Naive thymus-derived CD8-positive, alpha-beta T cell (primary cell): ENCODE results near the gene CYLD. TPM values are rescaled to one million over a fixed set of nuclear protein-coding genes. Genes with fewer than 3 reads are reported as not detected.

Source experiments
- ATAC-seq, 2 donors: fragments of 150-1000 bp; cut with Tn5 transposase in 1 of 2; sonication (Bioruptor Pico), chemical (Tn5 transposase) in 1 of 2; 1 replicate in 1 of 2; 2 replicates in 1 of 2; pipeline ENCODE4 v1.10.0; 2021; ENCODE audit warnings: mild to moderate bottlenecking in 2 of 2, moderate library complexity in 2 of 2
- POLR2A ChIA-PET: fragments of 350-600 bp; sonication (Branson Sonifier 250); formaldehyde crosslinking; loops from one replicate; lab custom pipeline; 2021; ENCODE audit warnings: antibody characterized with exemption; lab: Charles Lee
- DNase-seq, 10 donors: peaks; one replicate each; pipeline versions ENCODE4 v3.0.0 to v3.0.0-alpha.2; 2020 to 2022
- H3K27ac Mint-ChIP-seq, 10 donors: one replicate each; pipeline ENCODE4 v1.8.0; 2020 to 2022; ENCODE audit warnings: mild to moderate bottlenecking in 10 of 10, mixed read lengths in 10 of 10, moderate library complexity in 4 of 10, inconsistent platforms in 1 of 10
- H3K27me3 Mint-ChIP-seq, 5 donors: one replicate each; pipeline ENCODE4 v1.8.0; 2021 to 2022; ENCODE audit warnings: mixed read lengths in 5 of 5
- H3K36me3 Mint-ChIP-seq, 3 donors: one replicate each; pipeline ENCODE4 v1.8.0; 2020 to 2022; ENCODE audit warnings: mixed read lengths in 3 of 3, mild to moderate bottlenecking in 2 of 3, inconsistent platforms in 1 of 3
- H3K4me1 Mint-ChIP-seq, 4 donors: one replicate each; pipeline ENCODE4 v1.8.0; 2021 to 2022; ENCODE audit warnings: mixed read lengths in 4 of 4
- H3K4me3 Mint-ChIP-seq, 10 donors: one replicate each; pipeline ENCODE4 v1.8.0; 2020 to 2022; ENCODE audit warnings: mild to moderate bottlenecking in 10 of 10, mixed read lengths in 10 of 10, moderate library complexity in 6 of 10, inconsistent platforms in 1 of 10
- H3K9me3 Mint-ChIP-seq, 9 donors: one replicate each; pipeline ENCODE4 v1.8.0; 2020 to 2022; ENCODE audit warnings: mixed read lengths in 9 of 9, mild to moderate bottlenecking in 3 of 9, inconsistent platforms in 1 of 9, moderate library complexity in 1 of 9
- polyA plus RNA-seq, 3 donors: library from polyadenylated mRNA; unstranded; fragments of 300-500 nt; fragmentation: Illumina TruSeq; gene quantifications; one replicate each; pipeline ENCODE4 v1.2.3, GENCODE V29; 2021
- total RNA-seq, 8 experiments: library from RNA in 2 of 8; stranded (reverse) in 2 of 8; gene quantifications; one replicate each; pipeline ENCODE4 v1.2.3 and lab custom pipeline; 2021 to 2026

The CYLD gene
- total and polyA plus RNA-seq, 5 experiments from 2014 or later: 106 to 203 (median 131) TPM

DNA sequence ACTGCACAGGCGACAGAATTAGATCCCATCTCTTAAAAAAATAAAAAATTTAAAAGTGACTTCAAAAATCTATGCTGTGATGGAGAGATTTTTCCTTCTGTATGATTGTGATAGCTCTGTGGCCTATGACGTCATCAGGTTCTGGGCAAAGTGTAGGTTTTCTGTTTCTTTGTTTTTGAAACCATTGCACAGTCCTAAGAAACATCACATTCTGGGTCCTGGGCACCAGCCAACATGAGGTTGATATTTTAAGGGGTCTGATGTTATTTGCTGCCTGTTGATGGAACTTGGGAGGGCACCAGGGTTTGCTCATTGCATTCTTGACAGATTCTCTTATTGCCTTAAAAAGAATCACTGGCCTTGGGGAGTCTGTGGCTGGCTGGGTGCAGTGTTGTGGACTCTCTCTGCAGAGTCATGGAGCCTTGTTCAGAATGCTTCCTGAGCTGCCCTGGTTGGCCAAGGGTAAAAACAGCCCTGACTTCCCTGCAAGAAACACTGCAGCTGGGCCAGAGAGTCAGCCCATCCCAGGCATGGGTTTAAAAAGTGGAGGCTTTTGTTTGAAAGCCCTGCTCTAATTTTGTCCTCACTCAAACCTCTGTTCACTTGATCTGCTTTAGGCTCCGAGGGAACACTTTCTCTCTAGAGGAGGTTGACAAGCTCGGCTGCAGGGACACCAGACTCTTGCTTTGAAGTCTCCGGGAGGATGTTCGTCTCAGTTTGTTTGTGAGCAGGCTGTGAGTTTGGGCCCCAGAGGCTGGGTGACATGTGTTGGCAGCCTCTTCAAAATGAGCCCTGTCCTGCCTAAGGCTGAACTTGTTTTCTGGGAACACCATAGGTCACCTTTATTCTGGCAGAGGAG lies 10.5 kb upstream of the CYLD start:
- POLR2A ChIA-PET: interaction anchor here (0.6 to 3.0 kb wide), 5 partner anchors 9 to 27 kb away, joined by 3 to 16 read pairs (median 5); partner anchors contain the start of gene CYLD
- peaks cover 0 to 1% (median 0%) of the 10 kb centered on the region in 5 donors for H3K27me3 Mint-ChIP-seq
- H3K4me1 Mint-ChIP-seq: peaks cover 5 to 22% (median 12%) of the 10 kb centered on the region in 4 donors
- peak overlapping the region in 9 of 10 donors; percentile 8 to 84 (median 60) for H3K27ac Mint-ChIP-seq
- H3K9me3 Mint-ChIP-seq: no peaks in the 10 kb centered on the region
- peaks cover 0 to 2% (median 0%) of the 10 kb centered on the region in 3 donors for H3K36me3 Mint-ChIP-seq
- peak; percentile 63 to 78 for ATAC-seq
- no peak for DNase-seq
- peak overlapping the region in 4 of 10 donors; percentile 4 to 39 (median 17) for H3K4me3 Mint-ChIP-seq

DNA sequence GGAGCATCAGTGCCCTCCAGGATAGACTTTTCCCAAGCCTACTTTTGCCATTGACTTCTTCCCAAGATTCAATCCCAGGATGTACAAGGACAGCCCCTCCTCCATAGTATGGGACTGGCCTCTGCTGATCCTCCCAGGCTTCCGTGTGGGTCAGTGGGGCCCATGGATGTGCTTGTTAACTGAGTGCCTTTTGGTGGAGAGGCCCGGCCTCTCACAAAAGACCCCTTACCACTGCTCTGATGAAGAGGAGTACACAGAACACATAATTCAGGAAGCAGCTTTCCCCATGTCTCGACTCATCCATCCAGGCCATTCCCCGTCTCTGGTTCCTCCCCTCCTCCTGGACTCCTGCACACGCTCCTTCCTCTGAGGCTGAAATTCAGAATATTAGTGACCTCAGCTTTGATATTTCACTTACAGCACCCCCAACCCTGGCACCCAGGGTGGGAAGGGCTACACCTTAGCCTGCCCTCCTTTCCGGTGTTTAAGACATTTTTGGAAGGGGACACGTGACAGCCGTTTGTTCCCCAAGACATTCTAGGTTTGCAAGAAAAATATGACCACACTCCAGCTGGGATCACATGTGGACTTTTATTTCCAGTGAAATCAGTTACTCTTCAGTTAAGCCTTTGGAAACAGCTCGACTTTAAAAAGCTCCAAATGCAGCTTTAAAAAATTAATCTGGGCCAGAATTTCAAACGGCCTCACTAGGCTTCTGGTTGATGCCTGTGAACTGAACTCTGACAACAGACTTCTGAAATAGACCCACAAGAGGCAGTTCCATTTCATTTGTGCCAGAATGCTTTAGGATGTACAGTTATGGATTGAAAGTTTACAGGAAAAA lies 9.7 kb upstream of the CYLD start:
- no peak for DNase-seq
- H3K36me3 Mint-ChIP-seq: peaks cover 0 to 2% (median 0%) of the 10 kb centered on the region in 3 donors
- POLR2A ChIA-PET: interaction anchor here (0.6 to 3.0 kb wide), 5 partner anchors 9 to 28 kb away, joined by 3 to 16 read pairs (median 3); partner anchors contain the start of gene CYLD
- peak overlapping the region in 3 of 10 donors; percentile 15 to 42 (median 33) for H3K4me3 Mint-ChIP-seq
- H3K27me3 Mint-ChIP-seq: peaks cover 0 to 1% (median 0%) of the 10 kb centered on the region in 5 donors
- H3K4me1 Mint-ChIP-seq: peaks cover 5 to 28% (median 12%) of the 10 kb centered on the region in 4 donors
- no peak for ATAC-seq
- H3K27ac Mint-ChIP-seq: peak overlapping the region in 9 of 10 donors; percentile 8 to 84 (median 60)
- no peaks in the 10 kb centered on the region for H3K9me3 Mint-ChIP-seq

DNA sequence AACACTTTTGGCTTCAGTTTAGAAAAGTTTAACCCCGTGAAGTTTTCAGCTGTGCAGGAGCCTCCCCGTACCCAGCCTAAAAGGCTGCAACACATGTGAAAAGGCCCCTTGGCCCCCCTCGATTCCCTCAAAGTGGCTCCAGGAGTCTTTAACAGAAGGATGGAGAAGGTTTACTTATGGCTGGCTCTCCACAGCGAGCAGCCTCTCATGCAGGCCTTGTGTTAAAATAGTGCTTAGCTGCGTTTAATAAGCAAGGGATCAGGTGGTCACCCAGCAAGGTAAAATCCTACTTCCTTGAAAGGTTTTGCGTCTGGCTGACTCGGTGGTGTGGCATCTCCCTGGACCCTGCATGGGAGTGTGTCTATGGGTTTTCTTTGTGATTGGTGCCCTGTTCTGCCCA lies 8.4 kb upstream of the CYLD start:
- H3K27ac Mint-ChIP-seq: peak overlapping the region in 1 of 10 donors; percentile 8
- H3K9me3 Mint-ChIP-seq: no peaks in the 10 kb centered on the region
- H3K4me1 Mint-ChIP-seq: peaks cover 5 to 28% (median 12%) of the 10 kb centered on the region in 4 donors
- POLR2A ChIA-PET: interaction anchor here (1.3 to 3.0 kb wide), 2 partner anchors 8 to 12 kb away, joined by 3 to 16 read pairs; partner anchors contain the start of gene CYLD
- no peak for DNase-seq
- H3K4me3 Mint-ChIP-seq: no peak overlapping the region
- H3K36me3 Mint-ChIP-seq: peaks cover 0 to 2% (median 0%) of the 10 kb centered on the region in 3 donors
- no peak for ATAC-seq
- H3K27me3 Mint-ChIP-seq: peaks cover 0 to 1% (median 0%) of the 10 kb centered on the region in 5 donors

DNA sequence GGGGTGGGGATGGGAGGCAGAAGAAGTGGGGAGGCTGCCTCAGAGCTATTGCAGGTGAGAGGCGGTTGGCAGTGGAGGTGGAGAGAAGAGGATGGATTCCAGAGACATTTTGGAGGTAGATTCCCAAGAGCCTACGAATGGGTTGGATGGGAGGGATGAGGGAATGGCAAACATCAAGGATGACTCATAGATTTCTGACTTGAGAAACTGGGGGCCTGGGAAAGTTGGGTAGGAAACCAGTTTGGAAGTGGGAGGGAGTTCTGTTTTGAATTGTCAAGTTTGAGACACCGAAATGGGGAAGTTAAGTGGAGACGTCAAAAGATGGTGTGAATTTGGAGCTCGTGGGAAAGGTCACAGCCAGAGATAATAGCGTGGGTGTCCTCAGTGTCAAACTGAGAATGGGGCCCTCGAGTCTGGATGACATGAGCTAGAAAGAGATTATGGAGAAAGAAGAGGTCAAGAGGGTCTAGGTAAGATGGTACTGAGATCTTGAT lies 6.2 kb upstream of the CYLD start:
- DNase-seq (no peak), ATAC-seq (no peak)
- Mint-ChIP-seq H3K9me3 (no peaks in the 10 kb centered on the region), H3K4me3 (no peak overlapping the region), H3K27ac (peak overlapping the region in 2 of 10 donors; percentile 20 to 68), H3K36me3 (peaks cover 0 to 5% (median 2%) of the 10 kb centered on the region in 3 donors), H3K4me1 (peaks cover 9 to 31% (median 13%) of the 10 kb centered on the region in 4 donors), H3K27me3 (peaks cover 0 to 1% (median 0%) of the 10 kb centered on the region in 5 donors)
- POLR2A ChIA-PET: no interaction called here

DNA sequence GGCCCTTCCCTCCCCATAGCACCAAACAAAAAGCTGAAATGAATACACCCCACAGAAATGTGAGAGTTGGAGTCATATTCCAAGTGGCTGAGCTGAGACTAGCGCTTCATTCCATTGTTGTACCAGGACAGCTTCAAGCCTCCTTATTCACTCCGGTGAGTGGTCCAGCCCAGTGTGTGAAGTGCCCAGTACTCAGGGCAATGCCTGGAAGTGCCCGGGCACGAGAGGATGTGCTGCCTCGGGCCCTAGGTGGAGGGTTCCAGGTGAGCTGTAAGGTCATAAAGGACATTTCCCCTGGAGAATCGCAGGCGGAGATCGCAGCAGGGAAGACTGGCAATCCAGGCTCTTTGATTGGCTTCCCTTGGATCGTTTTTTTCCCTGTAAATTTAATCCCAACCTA lies 5.4 kb upstream of the CYLD start:
- Mint-ChIP-seq H3K36me3 (peaks cover 0 to 5% (median 2%) of the 10 kb centered on the region in 3 donors), H3K27ac (no peak overlapping the region), H3K27me3 (peaks cover 0 to 1% (median 0%) of the 10 kb centered on the region in 5 donors), H3K4me1 (peaks cover 12 to 35% (median 17%) of the 10 kb centered on the region in 4 donors), H3K4me3 (no peak overlapping the region), H3K9me3 (no peaks in the 10 kb centered on the region)
- no peak for ATAC-seq
- POLR2A ChIA-PET: interaction anchor here (1.7 kb wide), 1 partner anchor 16 kb away, joined by 4 read pairs; no protein-coding TSS in a partner anchor
- DNase-seq: no peak

DNA sequence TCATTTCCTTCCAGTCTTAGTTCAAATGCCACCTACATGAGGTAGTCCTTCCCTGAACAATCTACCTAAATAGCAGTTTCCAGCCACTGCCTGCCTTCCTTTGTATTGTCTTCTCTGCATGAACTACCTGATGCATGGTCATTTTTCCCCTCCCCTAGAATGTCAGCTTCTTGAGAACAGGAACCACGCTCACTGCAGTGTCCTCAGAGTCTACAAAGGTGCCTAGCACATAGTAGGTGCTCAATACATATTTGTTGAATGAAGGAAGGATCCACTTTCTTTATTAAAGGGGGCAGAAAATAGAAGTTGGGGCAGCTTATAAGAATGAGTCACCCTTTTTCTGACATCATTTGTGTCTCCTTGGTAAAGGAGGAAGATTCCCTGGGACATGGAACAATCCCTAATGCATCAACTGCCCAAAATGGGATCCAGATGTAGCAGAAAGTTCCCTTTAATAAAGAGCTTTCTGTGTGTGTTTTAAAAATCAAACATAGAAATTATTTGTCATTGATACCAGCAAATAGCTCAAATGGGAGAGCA lies 4.4 kb upstream of the CYLD start:
- POLR2A ChIA-PET: interaction anchor here (1.7 kb wide), 1 partner anchor 17 kb away, joined by 4 read pairs; no protein-coding TSS in a partner anchor
- H3K27ac Mint-ChIP-seq: peak overlapping the region in 2 of 10 donors; percentile 34 to 57
- H3K9me3 Mint-ChIP-seq: no peaks in the 10 kb centered on the region
- H3K4me3 Mint-ChIP-seq: no peak overlapping the region
- peaks cover 0 to 5% (median 2%) of the 10 kb centered on the region in 3 donors for H3K36me3 Mint-ChIP-seq
- ATAC-seq (no peak), DNase-seq (no peak)
- peaks cover 0 to 1% (median 0%) of the 10 kb centered on the region in 5 donors for H3K27me3 Mint-ChIP-seq
- H3K4me1 Mint-ChIP-seq: peaks cover 11 to 30% (median 14%) of the 10 kb centered on the region in 4 donors

DNA sequence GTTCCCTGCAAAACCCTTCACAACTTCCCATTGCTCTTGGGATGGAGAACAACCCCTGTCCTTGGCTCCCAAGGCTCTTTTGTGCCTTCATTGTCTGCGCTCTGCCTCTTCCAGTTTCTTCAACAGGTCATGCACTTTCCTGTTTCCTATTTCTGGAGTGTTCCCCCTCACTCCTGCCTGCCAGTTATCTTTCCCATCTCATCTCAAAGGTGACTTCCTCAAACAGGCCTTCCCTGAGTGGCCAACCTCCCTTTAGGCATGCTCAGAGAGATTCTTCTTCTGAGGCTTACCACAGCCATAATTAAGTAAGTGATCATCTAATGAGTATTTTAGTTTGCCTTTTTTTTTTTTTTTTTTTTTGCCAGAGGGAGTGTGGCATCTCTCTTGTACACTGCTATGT lies 2.9 kb upstream of the CYLD start:
- H3K4me3 Mint-ChIP-seq: peak overlapping the region in 1 of 10 donors; percentile 2
- POLR2A ChIA-PET: no interaction called here
- no peak for DNase-seq
- peak overlapping the region in 5 of 10 donors; percentile 17 to 93 (median 50) for H3K27ac Mint-ChIP-seq
- H3K9me3 Mint-ChIP-seq: no peaks in the 10 kb centered on the region
- no peak for ATAC-seq
- H3K4me1 Mint-ChIP-seq: peaks cover 15 to 42% (median 21%) of the 10 kb centered on the region in 4 donors
- peaks cover 0 to 1% (median 0%) of the 10 kb centered on the region in 5 donors for H3K27me3 Mint-ChIP-seq
- peaks cover 0 to 5% (median 2%) of the 10 kb centered on the region in 3 donors for H3K36me3 Mint-ChIP-seq

DNA sequence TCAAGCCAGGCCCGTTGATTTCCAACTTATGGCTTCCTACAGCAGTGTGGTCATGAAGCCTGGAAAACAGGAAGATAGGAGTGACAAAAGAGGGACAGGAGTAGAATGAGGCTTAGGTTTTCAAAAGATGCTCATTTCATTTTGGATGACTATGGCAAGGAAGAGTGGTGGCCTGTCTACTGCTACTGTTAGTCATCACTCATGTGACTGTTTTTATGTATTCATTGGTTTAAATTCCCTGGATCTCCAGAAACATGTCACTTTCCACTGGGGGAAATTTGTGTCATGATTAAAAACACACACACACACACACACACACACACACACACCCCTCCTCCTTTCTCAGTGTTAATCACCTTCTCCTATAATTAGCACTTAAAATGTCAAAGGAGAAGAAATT lies 1.1 kb upstream of the CYLD start:
- H3K27me3 Mint-ChIP-seq: no peaks in the 10 kb centered on the region
- DNase-seq: no peak
- no peaks in the 10 kb centered on the region for H3K9me3 Mint-ChIP-seq
- H3K4me1 Mint-ChIP-seq: peaks cover 22 to 53% (median 38%) of the 10 kb centered on the region in 4 donors
- peaks cover 3 to 15% (median 11%) of the 10 kb centered on the region in 3 donors for H3K36me3 Mint-ChIP-seq
- ATAC-seq: no peak
- POLR2A ChIA-PET: interaction anchor here (0.9 to 1.8 kb wide), 6 partner anchors 9 to 589 kb away, joined by 3 to 17 read pairs (median 8); partner anchors contain the start of gene SNX20
- peak overlapping the region in 8 of 10 donors; percentile 63 to 91 (median 90) for H3K4me3 Mint-ChIP-seq
- peak overlapping the region; percentile 60 to 98 (median 94) for H3K27ac Mint-ChIP-seq

DNA sequence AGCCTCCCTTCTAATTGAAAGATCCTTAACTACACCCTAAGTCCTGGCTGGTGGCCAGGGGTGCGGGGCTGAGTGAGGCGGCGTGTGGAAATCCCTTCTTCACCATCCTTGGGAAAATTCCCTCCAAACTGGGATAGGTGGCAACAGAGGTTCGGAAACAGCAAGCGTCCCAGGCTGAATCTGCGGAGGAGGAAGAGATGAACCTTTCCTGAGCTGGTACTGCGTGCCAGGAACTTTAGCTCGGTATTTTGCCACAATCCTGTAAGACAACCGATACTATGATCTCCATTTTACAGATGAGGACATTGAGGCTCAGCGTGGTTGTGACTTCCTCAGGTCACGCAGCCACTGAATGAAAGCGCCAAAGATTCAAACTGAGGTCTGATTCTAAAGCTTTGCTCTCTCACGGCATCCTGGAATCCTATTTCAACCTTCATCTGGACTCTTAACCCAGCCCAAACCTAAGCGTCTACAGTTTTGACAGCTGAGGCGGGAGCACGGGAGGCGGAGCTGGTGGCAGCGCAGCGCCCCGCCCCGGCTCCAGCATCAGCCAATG lies 583 bp upstream of the CYLD start:
- Mint-ChIP-seq H3K27ac (peak overlapping the region; percentile 92 to 98 (median 96)), H3K27me3 (no peaks in the 10 kb centered on the region)
- no peak for DNase-seq

DNA sequence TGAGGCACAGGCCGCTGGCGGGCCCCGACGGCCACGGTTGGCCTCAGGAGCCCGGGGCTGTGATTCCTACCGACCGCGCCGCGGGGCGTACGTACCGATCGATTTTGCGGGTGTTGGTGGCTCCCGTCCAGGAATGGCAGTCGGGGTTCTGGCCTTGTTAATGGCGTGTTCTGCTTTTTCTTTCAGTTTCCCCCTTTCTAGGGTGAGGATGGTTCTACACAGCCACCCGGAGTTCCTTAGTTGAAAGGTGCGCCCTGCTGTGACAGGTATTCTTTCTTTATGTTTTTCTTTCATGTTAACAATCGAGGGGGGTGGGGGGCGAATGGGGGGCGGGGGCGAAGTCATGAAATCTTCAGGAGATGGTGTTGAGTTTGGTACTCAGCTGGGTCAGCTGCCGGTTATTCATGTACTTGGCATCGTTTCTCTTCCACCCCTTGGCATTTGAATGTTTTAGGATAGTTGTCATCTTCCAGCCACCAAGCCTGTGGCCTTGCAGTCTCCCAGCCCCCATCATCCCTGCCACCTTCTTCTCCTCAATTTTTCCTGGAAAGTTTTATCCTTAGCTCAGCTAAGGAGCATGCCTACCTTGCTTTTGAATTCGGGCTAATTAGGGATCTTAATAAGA lies 802 bp downstream of the CYLD start:
- peak in 1 of 2 donors; percentile 12 for ATAC-seq
- DNase-seq: peak in 9 of 10 donors; percentile 38 to 79 (median 60)
- Mint-ChIP-seq H3K36me3 (peaks cover 5 to 20% (median 13%) of the 10 kb centered on the region in 3 donors), H3K27me3 (no peaks in the 10 kb centered on the region), H3K27ac (peak overlapping the region; percentile 95 to 99 (median 98)), H3K9me3 (no peaks in the 10 kb centered on the region), H3K4me3 (peak overlapping the region; percentile 91 to 98 (median 96)), H3K4me1 (peaks cover 26 to 62% (median 51%) of the 10 kb centered on the region in 4 donors)
- POLR2A ChIA-PET: interaction anchor here (0.6 to 2.8 kb wide), 4 partner anchors 21 to 77 kb away, joined by 3 to 15 read pairs (median 6); partner anchors contain the start of gene SNX20

More for the DNA sequence above, 583 bp upstream of the CYLD start:
- POLR2A ChIA-PET: interaction anchor here (0.8 to 2.0 kb wide), 16 partner anchors 9 to 675 kb away, joined by 3 to 17 read pairs (median 4); partner anchors contain the start of genes HEATR3 and SNX20
- peaks cover 5 to 15% (median 11%) of the 10 kb centered on the region in 3 donors for H3K36me3 Mint-ChIP-seq
- peak overlapping the region; percentile 76 to 91 (median 90) for H3K4me3 Mint-ChIP-seq
- peaks cover 21 to 55% (median 43%) of the 10 kb centered on the region in 4 donors for H3K4me1 Mint-ChIP-seq
- ATAC-seq: no peak
- no peaks in the 10 kb centered on the region for H3K9me3 Mint-ChIP-seq
